Sigmoid colon (tissue), 7 donors: Measurements from ENCODE around the gene C17orf100. TPM values are rescaled to one million over a fixed set of nuclear protein-coding genes. Genes with fewer than 3 reads are reported as not detected.

Source experiments
- DNase-seq: peaks from one replicate; pipeline ENCODE4 v3.0.0-alpha.2; 2019
- H3K27ac ChIP-seq, 4 donors: fragments of 200-600 bp; sonication (generic); one replicate each; pipeline ENCODE4 v1.5.1; 2016 to 2019; ENCODE audit warnings: mild to moderate bottlenecking in 1 of 4
- H3K27me3 ChIP-seq, 3 donors: fragments of 200-600 bp; sonication (generic); one replicate each; pipeline ENCODE4 v1.5.1; 2019; ENCODE audit warnings: mild to moderate bottlenecking in 1 of 3
- H3K36me3 ChIP-seq, 4 donors: fragments of 200-600 bp; sonication (generic); one replicate each; pipeline ENCODE4 v1.5.1; 2016 to 2019
- H3K4me1 ChIP-seq, 4 donors: fragments of 200-600 bp; sonication (generic); one replicate each; pipeline ENCODE4 v1.5.1; 2017 to 2019
- H3K4me3 ChIP-seq, 4 donors: fragments of 200-600 bp; sonication (generic); one replicate each; pipeline ENCODE4 v1.5.1; 2017 to 2019; ENCODE audit warnings: mild to moderate bottlenecking in 2 of 4, moderate library complexity in 1 of 4
- H3K9me3 ChIP-seq, 4 donors: fragments of 200-600 bp in 3 of 4; sonication (generic) in 3 of 4; one replicate each; pipeline versions ENCODE4 v1.5.1 to v1.6.1; 2013 to 2019
- EP300 ChIP-seq, 4 donors: sonication (generic); formaldehyde crosslinking; IDR thresholded peaks; one replicate each; pipeline ENCODE4 v1.6.1; 2017; ENCODE audit warnings: antibody characterized with exemption in 4 of 4
- POLR2A ChIP-seq, 2 donors: fragments of 450-650 bp; IDR thresholded peaks; one replicate each; pipeline ENCODE4 v1.6.1; 2016; ENCODE audit warnings: antibody characterized with exemption in 2 of 2, mild to moderate bottlenecking in 2 of 2, moderate library complexity in 2 of 2
- POLR2AphosphoS5 ChIP-seq, 4 donors: sonication (generic); formaldehyde crosslinking; IDR thresholded peaks; one replicate each; pipeline ENCODE4 v1.6.1; 2017; ENCODE audit warnings: antibody characterized with exemption in 4 of 4
- WGBS, 2 donors: extraction: QIAGEN DNeasy Blood & Tissue Kit; methylation state at CpG; one replicate each; pipeline ENCODE4 v1.1.7; 2013; 5-methylcytosine and 5-hydroxymethylcytosine counted together
- intact Hi-C: fragments of 100-400 bp; cut with DNase I; formaldehyde crosslinking; loops from one replicate; pipeline ENCODE4 v1.15.1; 2023
- polyA plus RNA-seq, 3 donors: library from polyadenylated mRNA; stranded (reverse); fragments of 200-250 nt; gene quantifications; one replicate each; pipeline ENCODE4 v1.2.3, GENCODE V29; 2013
- small RNA-seq, 3 donors: library from RNA; depleted of rRNA; stranded (forward); fragments of <200 nt; gene quantifications; one replicate each; pipeline ENCODE3, GENCODE V24; 2016
- total RNA-seq, 4 donors: library from RNA; depleted of rRNA; stranded (reverse); fragments of >200 nt; gene quantifications; one replicate each; pipeline ENCODE4 v1.1.0, GENCODE V29; 2016
- TF ChIP-seq, protein P1 (sequence below), 4 experiments: fragments of 450-650 bp in 3 of 4; fragments of 200-600 bp in 1 of 4; IDR thresholded peaks; one replicate each; pipeline ENCODE4 v1.5.1; 2016 to 2019; ENCODE audit warnings: antibody characterized with exemption in 4 of 4, mild to moderate bottlenecking in 3 of 4, moderate library complexity in 2 of 4
- donor health status: healthy with polysubstance abuse.
- donor health status: Bipolar disorder and iron deficiency.
- donor health status: healthy.

The C17orf100 gene
- total and polyA plus RNA-seq, 7 donors: 0.81 to 4.2 (median 2.1) TPM

DNA sequence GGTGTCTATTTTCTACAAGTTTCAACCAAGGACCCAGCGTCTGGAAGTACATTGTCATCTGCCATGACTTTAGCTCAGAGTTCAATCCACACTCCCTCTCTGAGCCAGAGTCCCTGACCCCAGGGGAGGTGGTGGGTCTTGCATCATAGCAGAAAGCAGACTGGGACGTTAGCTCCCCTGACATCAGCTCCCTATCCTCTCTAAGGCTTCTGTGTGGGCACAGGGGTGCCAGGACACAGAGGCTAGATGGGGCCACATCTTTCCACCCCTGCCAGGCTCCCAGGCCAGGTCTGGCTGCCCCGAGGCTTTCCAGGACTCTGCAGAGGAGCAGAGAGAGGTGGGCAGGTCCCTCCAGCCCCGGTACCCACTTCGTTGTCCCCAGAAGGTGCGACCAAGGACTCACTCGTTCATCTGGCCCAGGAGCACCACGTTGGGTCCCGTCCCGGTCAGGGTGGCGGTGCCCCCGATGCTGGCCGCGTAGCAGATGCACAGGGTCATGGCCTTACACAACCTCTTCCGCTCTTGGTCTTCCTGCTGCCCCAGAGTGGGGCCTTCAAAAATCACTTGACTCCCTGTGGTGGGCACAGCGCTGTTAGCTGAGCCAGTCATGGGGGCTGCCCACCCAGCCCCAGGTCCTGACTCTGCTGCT lies 51.1 kb downstream of the C17orf100 start:
- WGBS, 2 donors: 90 to 92% methylated on average over 16 of the region's 16 CpGs
- intact Hi-C loops: no loop called here
- H3K27ac ChIP-seq: no peak overlapping the region
- peak; percentile 33 for DNase-seq
- peaks cover 0 to 13% (median 0%) of the 10 kb centered on the region in 3 donors for H3K27me3 ChIP-seq
- TF ChIP-seq, protein P1, sequence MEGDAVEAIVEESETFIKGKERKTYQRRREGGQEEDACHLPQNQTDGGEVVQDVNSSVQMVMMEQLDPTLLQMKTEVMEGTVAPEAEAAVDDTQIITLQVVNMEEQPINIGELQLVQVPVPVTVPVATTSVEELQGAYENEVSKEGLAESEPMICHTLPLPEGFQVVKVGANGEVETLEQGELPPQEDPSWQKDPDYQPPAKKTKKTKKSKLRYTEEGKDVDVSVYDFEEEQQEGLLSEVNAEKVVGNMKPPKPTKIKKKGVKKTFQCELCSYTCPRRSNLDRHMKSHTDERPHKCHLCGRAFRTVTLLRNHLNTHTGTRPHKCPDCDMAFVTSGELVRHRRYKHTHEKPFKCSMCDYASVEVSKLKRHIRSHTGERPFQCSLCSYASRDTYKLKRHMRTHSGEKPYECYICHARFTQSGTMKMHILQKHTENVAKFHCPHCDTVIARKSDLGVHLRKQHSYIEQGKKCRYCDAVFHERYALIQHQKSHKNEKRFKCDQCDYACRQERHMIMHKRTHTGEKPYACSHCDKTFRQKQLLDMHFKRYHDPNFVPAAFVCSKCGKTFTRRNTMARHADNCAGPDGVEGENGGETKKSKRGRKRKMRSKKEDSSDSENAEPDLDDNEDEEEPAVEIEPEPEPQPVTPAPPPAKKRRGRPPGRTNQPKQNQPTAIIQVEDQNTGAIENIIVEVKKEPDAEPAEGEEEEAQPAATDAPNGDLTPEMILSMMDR (IDR thresholded peaks at IDR 0.05): no peak
- TF ChIP-seq EP300 (IDR thresholded peaks at IDR 0.05): no peak
- no peak for TF ChIP-seq POLR2A (IDR thresholded peaks at IDR 0.05)
- TF ChIP-seq POLR2AphosphoS5 (IDR thresholded peaks at IDR 0.05): no peak
- H3K4me3 ChIP-seq: no peak overlapping the region
- H3K4me1 ChIP-seq: no peaks in the 10 kb centered on the region
- H3K36me3 ChIP-seq: no peaks in the 10 kb centered on the region
- H3K9me3 ChIP-seq: no peaks in the 10 kb centered on the region

Small RNAs within 50 kb of the gene (small RNA-seq; reads per million reads assigned to genes)
- 0 to 0.06 (median 0) reads per million in 3 donors for gene MIR4520-1

Other genes with a start within 250 kb of the C17orf100 start
- gene AIPL1, start 216.6 kb upstream of the C17orf100 start, total RNA-seq: not detected
- gene AIPL1, start 216.6 kb upstream of the C17orf100 start, polyA plus RNA-seq: not detected
- not detected for gene PIMREG, start 207.3 kb upstream of the C17orf100 start, total RNA-seq
- 1 to 10 TPM in 2 of 3 donors, not detected in 1; 2.5 to 7.8 TPM for gene PIMREG, start 207.3 kb upstream of the C17orf100 start, polyA plus RNA-seq
- 10 to 100 TPM in 1 of 4 donors, 1 to 10 TPM in 3; 4.3 to 13.6 (median 8.0) TPM for gene PITPNM3, start 95.2 kb upstream of the C17orf100 start, total RNA-seq
- gene PITPNM3, start 95.2 kb upstream of the C17orf100 start, polyA plus RNA-seq: 1 to 10 TPM; 3.6 to 5.7 (median 4.6) TPM
- gene KIAA0753, start 11.1 kb upstream of the C17orf100 start, total RNA-seq: 10 to 100 TPM; 14.1 to 18.3 (median 14.5) TPM
- 1 to 10 TPM; 3.6 to 8.1 (median 3.9) TPM for gene KIAA0753, start 11.1 kb upstream of the C17orf100 start, polyA plus RNA-seq
- 100 to 1,000 TPM in 3 of 4 donors, 10 to 100 TPM in 1; 37.3 to 152 (median 120) TPM for gene TXNDC17, start 10.7 kb upstream of the C17orf100 start, total RNA-seq
- gene TXNDC17, start 10.7 kb upstream of the C17orf100 start, polyA plus RNA-seq: 100 to 1,000 TPM; 296 to 703 (median 532) TPM
- gene MED31, start 157 bp upstream of the C17orf100 start, total RNA-seq: 1 to 10 TPM; 2.0 to 8.6 (median 7.1) TPM
- 10 to 100 TPM in 2 of 3 donors, 1 to 10 TPM in 1; 9.6 to 24.0 (median 11.5) TPM for gene MED31, start 157 bp upstream of the C17orf100 start, polyA plus RNA-seq
- under 1 TPM in 1 of 4 donors, not detected in 3; 0.14 TPM for gene SLC13A5, start 61.6 kb downstream of the C17orf100 start, total RNA-seq
- gene SLC13A5, start 61.6 kb downstream of the C17orf100 start, polyA plus RNA-seq: under 1 TPM in 2 of 3 donors, not detected in 1; under 0.01 to 0.03 TPM
- 10 to 100 TPM in 3 of 4 donors, 1 to 10 TPM in 1; 9.7 to 59.5 (median 35.8) TPM for gene XAF1, start 104.3 kb downstream of the C17orf100 start, total RNA-seq
- gene XAF1, start 104.3 kb downstream of the C17orf100 start, polyA plus RNA-seq: 10 to 100 TPM in 1 of 3 donors, 1 to 10 TPM in 2; 3.2 to 64.1 (median 3.6) TPM
- gene FBXO39, start 124.5 kb downstream of the C17orf100 start, total RNA-seq: not detected
- under 1 TPM in 1 of 3 donors, not detected in 2; 0.52 TPM for gene FBXO39, start 124.5 kb downstream of the C17orf100 start, polyA plus RNA-seq
- gene TEKT1, start 180.0 kb downstream of the C17orf100 start, total RNA-seq: not detected
- not detected for gene TEKT1, start 180.0 kb downstream of the C17orf100 start, polyA plus RNA-seq